K562 (cell line): ENCODE results near the gene CPM. TPM values are rescaled to one million over a fixed set of nuclear protein-coding genes. Genes with fewer than 3 reads are reported as not detected.

Experiments
- ARNT ChIP-seq, 2 experiments: fragments of 450-650 bp; IDR thresholded peaks; 2 replicates each; pipeline ENCODE4 v1.6.1; 2016; ENCODE audit warnings: mild to moderate bottlenecking in 1 of 2
- BHLHE40 ChIP-seq: IDR thresholded peaks from 2 replicates; pipeline ENCODE4 v1.6.1; 2011; ENCODE audit warnings: low read length, improper control_type of control experiment
- CXXC5 ChIP-seq: fragments of 250-450 bp; sonication (Bioruptor Pico); IDR thresholded peaks from 2 replicates; pipeline ENCODE4 v1.8.0; 2022; ENCODE audit warnings: inconsistent platforms, mild to moderate bottlenecking, moderate library complexity
- EGR1 ChIP-seq: fragments of 450-650 bp; conservative IDR thresholded peaks from 2 replicates; pipeline ENCODE4 v1.6.1; 2017; ENCODE audit warnings: mild to moderate bottlenecking
- ETV1 ChIP-seq: fragments of 450-650 bp; conservative IDR thresholded peaks from 2 replicates; pipeline ENCODE4 v1.6.1; 2016; ENCODE audit warnings: missing genetic modification characterization, control low read depth, low read depth, missing compliant biosample characterization
- FIP1L1 ChIP-seq: fragments of 200-400 bp; formaldehyde crosslinking; IDR thresholded peaks from 2 replicates; pipeline ENCODE4 v1.6.1; 2018; ENCODE audit warnings: mild to moderate bottlenecking, low read depth, low read length; ENCODE audit not compliant: poor library complexity, severe bottlenecking
- FOXJ3 ChIP-seq: sonication (generic); formaldehyde crosslinking; IDR thresholded peaks from 2 replicates; pipeline ENCODE4 v1.4.0; 2020; ENCODE audit warnings: mild to moderate bottlenecking, missing genetic modification reagents
- FOXK2 ChIP-seq, 2 experiments: fragments of 450-650 bp; IDR thresholded peaks in 1 of 2; conservative IDR thresholded peaks in 1 of 2; 2 replicates each; pipeline ENCODE4 v1.6.1; 2016; ENCODE audit warnings: low read depth in 2 of 2, mild to moderate bottlenecking in 1 of 2
- HNRNPLL ChIP-seq: fragments of 200-400 bp; formaldehyde crosslinking; IDR thresholded peaks from 2 replicates; pipeline ENCODE4 v1.6.1; 2017; ENCODE audit warnings: low read length, low read depth, mild to moderate bottlenecking; ENCODE audit not compliant: poor library complexity, severe bottlenecking
- MEF2D ChIP-seq: conservative IDR thresholded peaks from 2 replicates; pipeline ENCODE4 v1.6.1; 2016; ENCODE audit warnings: low read depth, missing genetic modification characterization, missing compliant biosample characterization
- MYBL2 ChIP-seq, 2 experiments: fragments of 450-650 bp in 1 of 2; sonication (generic) in 1 of 2; formaldehyde crosslinking in 1 of 2; IDR thresholded peaks; 2 replicates each; pipeline versions ENCODE4 v1.6.1 to v1.8.1; 2017 to 2022; ENCODE audit warnings: borderline replicate concordance in 1 of 2, inconsistent platforms in 1 of 2, low read depth in 1 of 2, mild to moderate bottlenecking in 1 of 2, missing genetic modification reagents in 1 of 2, moderate library complexity in 1 of 2
- NEUROD1 ChIP-seq: fragments of 150-350 bp; IDR thresholded peaks from 2 replicates; pipeline ENCODE4 v1.6.1; 2014; ENCODE audit warnings: borderline replicate concordance, low read length, low read depth; ENCODE audit not compliant: partially characterized antibody
- NFE2 ChIP-seq: IDR thresholded peaks from 2 replicates; pipeline ENCODE4 v1.6.1; 2014; ENCODE audit warnings: antibody characterized with exemption, low read depth
- NR2C1 ChIP-seq, 2 experiments: fragments of 450-650 bp; IDR thresholded peaks; 2 replicates each; pipeline ENCODE4 v1.6.1; 2017; ENCODE audit warnings: mild to moderate bottlenecking in 2 of 2, antibody characterized with exemption in 1 of 2, inconsistent platforms in 1 of 2, missing compliant biosample characterization in 1 of 2, missing genetic modification characterization in 1 of 2
- SAFB2 ChIP-seq: fragments of 200-400 bp; formaldehyde crosslinking; IDR thresholded peaks from 2 replicates; pipeline ENCODE4 v1.6.1; 2018; ENCODE audit warnings: borderline replicate concordance, low read length, low read depth, moderate library complexity; ENCODE audit not compliant: severe bottlenecking
- SIRT6 ChIP-seq: IDR thresholded peaks from one replicate; pipeline ENCODE4 v1.6.1; 2012; ENCODE audit warnings: low read depth, mild to moderate bottlenecking, control low read depth, inconsistent platforms, low read length, moderate library complexity
- SMARCA5 ChIP-seq: fragments of 450-650 bp; IDR thresholded peaks from 2 replicates; pipeline ENCODE4 v1.6.1; 2016
- SRSF7 ChIP-seq: fragments of 200-400 bp; formaldehyde crosslinking; optimal IDR thresholded peaks from 2 replicates; pipeline ENCODE3; 2017; ENCODE audit warnings: mild to moderate bottlenecking, low read depth, low read length
- SRSF9 ChIP-seq: fragments of 200-400 bp; formaldehyde crosslinking; IDR thresholded peaks from 2 replicates; pipeline ENCODE4 v1.6.1; 2017; ENCODE audit warnings: low read depth, low read length, borderline replicate concordance
- XRCC4 ChIP-seq: IDR thresholded peaks from one replicate; pipeline ENCODE4 v1.6.1; 2011; ENCODE audit not compliant: insufficient read depth, insufficient read length; ENCODE audit errors: extremely low read depth
- ZNF253 ChIP-seq: fragments of 250-450 bp; sonication (Bioruptor Pico); conservative IDR thresholded peaks from 2 replicates; pipeline ENCODE4 v1.6.1; 2021; ENCODE audit warnings: mild to moderate bottlenecking
- ZNF3 ChIP-seq: fragments of 250-450 bp; sonication (Bioruptor Pico); IDR thresholded peaks from 2 replicates; pipeline ENCODE4 v1.5.0; 2021; ENCODE audit warnings: mild to moderate bottlenecking, moderate library complexity
- ZNF354B ChIP-seq: fragments of 250-450 bp; sonication (Bioruptor Pico); IDR thresholded peaks from 2 replicates; pipeline ENCODE4 v1.4.0; 2020
- ZNF507 ChIP-seq: conservative IDR thresholded peaks from 2 replicates; pipeline ENCODE4 v1.6.1; 2017; ENCODE audit warnings: missing genetic modification characterization, missing compliant biosample characterization
- polyA plus RNA-seq, 8 experiments: library from polyadenylated mRNA; depleted of rRNA in 4 of 8; stranded (reverse) in 5 of 8; unstranded in 3 of 8; fragments of >200 nt; fragmentation: Nextera tagmentation in 2 of 8; fragmentation: Illumina TruSeq in 1 of 8; extraction: Ambion mirVana in 2 of 8; extraction: Trizol in 1 of 8; gene quantifications; 2 replicates each; pipeline versions ENCODE4 v1.2.1 to v1.2.3, GENCODE V29; 2011 to 2014; ENCODE audit warnings: inconsistent platforms in 1 of 8, missing spikeins in 1 of 8
- total RNA-seq, 7 experiments: library from RNA; depleted of rRNA in 6 of 7; stranded (reverse); fragments of >200 nt in 6 of 7; fragmentation: Illumina TruSeq in 2 of 7; extraction: Trizol in 2 of 7; gene quantifications; 2 replicates each; pipeline versions ENCODE4 v1.2.1 to v1.2.3, GENCODE V29; 2011 to 2021; ENCODE audit warnings: low replicate concordance in 1 of 7
- TF ChIP-seq, protein P1 (sequence below), 3 experiments: fragments of 200-800 bp in 1 of 3; fragments of 250-450 bp in 1 of 3; fragments of 450-650 bp in 1 of 3; sonication (Bioruptor Pico) in 1 of 3; sonication (Bioruptor generic) in 1 of 3; formaldehyde crosslinking in 1 of 3; IDR thresholded peaks; 2 replicates each; pipeline versions ENCODE4 v1.6.1 to v1.8.0; 2016 to 2022; ENCODE audit warnings: mild to moderate bottlenecking in 2 of 3, missing genetic modification characterization in 2 of 3, missing compliant biosample characterization in 1 of 3, moderate library complexity in 1 of 3

Gene CPM
- total and polyA plus RNA-seq, 9 of the 15 experiments (the other 6 are each of a cell fraction or from before 2014, with no cell fraction given) = 0.31 TPM; not detected in 8

DNA sequence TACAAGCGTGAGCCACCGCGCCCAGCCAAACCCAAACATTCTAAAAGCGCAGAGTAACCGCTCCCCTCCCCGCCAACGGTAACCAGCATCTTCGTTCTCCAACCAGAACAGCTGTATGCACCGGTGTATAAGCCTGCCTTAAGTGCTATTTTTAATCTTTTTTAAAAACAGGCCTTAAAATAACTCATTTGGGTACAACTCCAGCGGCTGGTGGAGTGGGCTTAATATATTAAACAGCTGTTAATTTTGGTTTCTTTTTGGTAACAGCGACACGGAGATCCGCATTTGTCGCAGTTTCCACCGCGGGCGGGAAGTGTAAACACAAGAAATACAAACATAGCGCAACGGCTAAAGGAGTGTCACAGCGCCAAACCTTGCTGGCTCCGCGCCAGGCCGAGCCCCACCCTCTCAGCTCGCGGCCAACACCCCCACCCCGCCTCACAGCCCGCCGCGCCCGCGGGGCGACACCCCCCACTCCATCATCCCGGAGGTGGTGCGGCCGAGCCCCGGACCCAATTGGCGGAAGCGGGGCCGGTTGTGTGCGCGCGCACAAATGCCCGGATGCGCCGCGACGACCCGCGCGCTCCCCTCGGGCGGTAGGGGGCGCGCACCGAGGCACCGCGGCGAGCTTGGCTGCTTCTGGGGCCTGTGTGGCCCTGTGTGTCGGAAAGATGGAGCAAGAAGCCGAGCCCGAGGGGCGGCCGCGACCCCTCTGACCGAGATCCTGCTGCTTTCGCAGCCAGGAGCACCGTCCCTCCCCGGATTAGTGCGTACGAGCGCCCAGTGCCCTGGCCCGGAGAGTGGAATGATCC, 125.2 kb downstream of the CPM start, which contains the start of gene MDM2 (continued):
- TF ChIP-seq FOXK2 (conservative IDR thresholded peaks at IDR 0.05 in 1 of 2, IDR thresholded peaks at IDR 0.05 in 1 of 2; ENCODE audit: low read depth in 2 of 2) = peak; percentile 92 to 93
- TF ChIP-seq CXXC5 (CRISPR knock-in tag) = peak; percentile 90
- no peak for TF ChIP-seq SMARCA5
- no peak for TF ChIP-seq FOXJ3 (CRISPR knock-in tag)
- no peak for TF ChIP-seq SRSF7
- TF ChIP-seq NFE2 = no peak
- no peak for TF ChIP-seq ZNF3
- TF ChIP-seq ZNF253 (CRISPR knock-in tag) = no peak
- no peak; the same call in 1 of the 2 replicates for TF ChIP-seq NR2C1 (IDR thresholded peaks at IDR 0.05)
- TF ChIP-seq NR2C1 (tag; IDR thresholded peaks at IDR 0.05) = no peak
- TF ChIP-seq EGR1 = peak; percentile 68
- TF ChIP-seq SIRT6 = no peak
- TF ChIP-seq, protein P1, sequence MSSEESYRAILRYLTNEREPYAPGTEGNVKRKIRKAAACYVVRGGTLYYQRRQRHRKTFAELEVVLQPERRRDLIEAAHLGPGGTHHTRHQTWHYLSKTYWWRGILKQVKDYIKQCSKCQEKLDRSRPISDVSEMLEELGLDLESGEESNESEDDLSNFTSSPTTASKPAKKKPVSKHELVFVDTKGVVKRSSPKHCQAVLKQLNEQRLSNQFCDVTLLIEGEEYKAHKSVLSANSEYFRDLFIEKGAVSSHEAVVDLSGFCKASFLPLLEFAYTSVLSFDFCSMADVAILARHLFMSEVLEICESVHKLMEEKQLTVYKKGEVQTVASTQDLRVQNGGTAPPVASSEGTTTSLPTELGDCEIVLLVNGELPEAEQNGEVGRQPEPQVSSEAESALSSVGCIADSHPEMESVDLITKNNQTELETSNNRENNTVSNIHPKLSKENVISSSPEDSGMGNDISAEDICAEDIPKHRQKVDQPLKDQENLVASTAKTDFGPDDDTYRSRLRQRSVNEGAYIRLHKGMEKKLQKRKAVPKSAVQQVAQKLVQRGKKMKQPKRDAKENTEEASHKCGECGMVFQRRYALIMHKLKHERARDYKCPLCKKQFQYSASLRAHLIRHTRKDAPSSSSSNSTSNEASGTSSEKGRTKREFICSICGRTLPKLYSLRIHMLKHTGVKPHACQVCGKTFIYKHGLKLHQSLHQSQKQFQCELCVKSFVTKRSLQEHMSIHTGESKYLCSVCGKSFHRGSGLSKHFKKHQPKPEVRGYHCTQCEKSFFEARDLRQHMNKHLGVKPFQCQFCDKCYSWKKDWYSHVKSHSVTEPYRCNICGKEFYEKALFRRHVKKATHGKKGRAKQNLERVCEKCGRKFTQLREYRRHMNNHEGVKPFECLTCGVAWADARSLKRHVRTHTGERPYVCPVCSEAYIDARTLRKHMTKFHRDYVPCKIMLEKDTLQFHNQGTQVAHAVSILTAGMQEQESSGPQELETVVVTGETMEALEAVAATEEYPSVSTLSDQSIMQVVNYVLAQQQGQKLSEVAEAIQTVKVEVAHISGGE (CRISPR knock-in tag; IDR thresholded peaks at IDR 0.05) = peak in 2 of 3 experiments; percentile 41 to 89; a peak in 3 of 6 replicates
- TF ChIP-seq ARNT (IDR thresholded peaks at IDR 0.05) = peak; percentile 58 to 70; a peak in 2 of 4 replicates
- no peak for TF ChIP-seq ZNF354B (CRISPR knock-in tag)
- no peak; the same call in 1 of the 2 replicates for TF ChIP-seq MEF2D (tag)
- TF ChIP-seq HNRNPLL = peak; percentile 100
- TF ChIP-seq SRSF9 = no peak
- 0 out of 2 replicates have a peak, but pooled peaks have one; percentile 23 for TF ChIP-seq BHLHE40
- peak; percentile 92 for TF ChIP-seq MYBL2 (IDR thresholded peaks at IDR 0.05; ENCODE audit: low read depth)
- TF ChIP-seq MYBL2 (CRISPR knock-in tag; IDR thresholded peaks at IDR 0.05; ENCODE audit: borderline replicate concordance) = no peak
- TF ChIP-seq FIP1L1 = peak; percentile 81
- TF ChIP-seq XRCC4 = no peak
- no peak for TF ChIP-seq SAFB2
- TF ChIP-seq ETV1 (tag) = no peak
- no peak for TF ChIP-seq ZNF507 (tag)
- TF ChIP-seq NEUROD1 = peak; percentile 25
